ENCODE measurements around the gene TEPSIN.

TEPSIN gene

DNA sequence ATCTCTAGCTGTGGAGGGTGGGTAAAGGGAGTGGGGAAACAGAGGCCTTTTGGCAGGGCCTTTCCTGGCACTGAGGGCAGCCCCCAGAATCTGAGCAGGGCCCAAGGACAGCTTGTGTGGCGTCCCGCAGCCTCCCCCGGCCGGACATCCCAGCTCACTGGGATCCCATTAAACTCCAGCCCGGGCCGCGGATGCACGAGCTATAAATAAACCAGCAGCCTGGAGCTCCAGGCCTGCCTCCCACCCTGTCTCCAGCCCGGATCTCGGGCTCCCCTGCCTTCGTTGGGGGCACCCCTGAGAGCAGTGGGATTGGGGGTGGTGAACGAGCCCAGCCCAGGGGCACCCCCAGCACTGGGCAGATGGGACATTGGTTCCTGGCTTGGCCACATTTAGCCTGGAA, 59.0 kb downstream of the TEPSIN start:
- no peak for DNase-seq

DNA sequence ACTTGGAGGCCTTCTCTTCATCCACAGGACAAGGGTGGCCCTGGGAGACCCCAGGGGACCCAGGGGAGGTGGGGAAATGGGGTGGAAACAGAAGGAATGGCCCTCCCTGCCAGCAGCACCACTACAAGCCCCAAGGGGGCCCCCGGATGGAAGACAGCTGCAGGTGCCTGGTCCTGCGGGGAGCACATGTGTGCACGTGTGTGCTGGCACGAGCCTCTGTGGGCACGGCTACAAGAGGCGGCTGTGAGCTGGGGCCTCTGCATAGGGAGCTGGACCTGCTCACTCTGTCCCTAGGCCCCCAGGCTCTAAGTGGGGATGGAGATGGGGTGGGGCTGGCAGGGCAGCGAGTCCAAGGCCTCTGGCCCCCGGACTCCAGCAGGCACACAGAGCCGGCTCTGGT, 59.6 kb downstream of the TEPSIN start:
- DNase-seq, result no peak
